ENCODE data around the gene AP2S1.
"Not testable (repeated sequence)": the region's sequence is repeated elsewhere in the genome, so short reads cannot be mapped to it uniquely, and the experiment has no call there.

The AP2S1 gene

GRCh38 chr19:46839752-46840497, 10.7 kb downstream of the AP2S1 start:
- DNase-seq, result no peak

- DNase-seq, result no peak
Observed at GRCh38 chr19:46838160-46838559, 12.5 kb downstream of the AP2S1 start.

- DNase-seq, result no peak
Observed at GRCh38 chr19:46834984-46835383, 15.7 kb downstream of the AP2S1 start.

- DNase-seq, result no peak
Observed at GRCh38 chr19:46834121-46834520, 16.5 kb downstream of the AP2S1 start.

- no peak for DNase-seq
Observed at GRCh38 chr19:46830864-46831263, 19.8 kb downstream of the AP2S1 start.

- DNase-seq, result peak; percentile 50
Observed at GRCh38 chr19:46828484-46828883, 22.2 kb downstream of the AP2S1 start.

GRCh38 chr19:46825731-46826055, 25.0 kb downstream of the AP2S1 start:
- no peak for DNase-seq

- DNase-seq, result peak; percentile 75
Observed at GRCh38 chr19:46824890-46825730, 25.5 kb downstream of the AP2S1 start.

- DNase-seq, result no peak
Observed at GRCh38 chr19:46823049-46823448, 27.6 kb downstream of the AP2S1 start.

GRCh38 chr19:46822410-46822787, 28.2 kb downstream of the AP2S1 start:
- DNase-seq, result not testable (repeated sequence)

- DNase-seq, result no peak
Observed at GRCh38 chr19:46821512-46822409, 28.9 kb downstream of the AP2S1 start.

- DNase-seq, result peak; percentile 35
Observed at GRCh38 chr19:46818812-46819211, 31.8 kb downstream of the AP2S1 start.

- DNase-seq, result peak; percentile 97
Observed at GRCh38 chr19:46815833-46816627, 34.6 kb downstream of the AP2S1 start.

- no peak for DNase-seq
Observed at GRCh38 chr19:46813839-46814358, 36.7 kb downstream of the AP2S1 start.

- no peak for DNase-seq
Observed at GRCh38 chr19:46812977-46813838, 37.4 kb downstream of the AP2S1 start.

GRCh38 chr19:46809534-46810272, 40.9 kb downstream of the AP2S1 start:
- no peak for DNase-seq

GRCh38 chr19:46806656-46807055, 44.0 kb downstream of the AP2S1 start:
- no peak for DNase-seq

- DNase-seq, result not testable (repeated sequence)
Observed at GRCh38 chr19:46804432-46804831, 46.2 kb downstream of the AP2S1 start.

GRCh38 chr19:46803555-46803954, 47.1 kb downstream of the AP2S1 start:
- DNase-seq, result no peak

- no peak for DNase-seq
Observed at GRCh38 chr19:46802152-46802551, 48.5 kb downstream of the AP2S1 start.

All from NCI-H2171 treated with DMSO at 0.1 percent for 48 hours (cell line).